ENCODE data around the gene GFRA1.

The GFRA1 gene

DNA sequence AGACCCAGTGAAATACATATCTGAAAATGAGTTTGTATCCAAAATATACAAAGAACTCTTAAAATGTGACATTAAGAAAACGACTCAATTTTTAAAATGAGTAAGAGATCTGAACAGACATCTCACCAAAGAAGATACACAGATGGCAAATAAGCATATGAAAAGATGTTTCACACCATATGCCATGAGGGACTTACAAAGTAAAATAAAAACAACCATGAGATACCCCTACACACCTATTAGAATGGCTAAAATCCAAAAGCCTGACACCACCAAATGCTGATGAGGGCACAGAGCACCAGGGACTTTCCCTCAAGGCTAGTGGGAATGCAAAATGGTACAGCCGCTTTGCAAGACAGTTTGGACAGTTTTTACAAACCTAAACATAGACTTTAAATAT, 27.9 kb downstream of the GFRA1 start:
- no peak for DNase-seq (ENCODE audit: low spot score)
- in situ Hi-C loops (cut with MboI; ENCODE audit: low sequenced_read_pairs, unreplicated experiment): no loop called here
- TF ChIP-seq, protein P1, sequence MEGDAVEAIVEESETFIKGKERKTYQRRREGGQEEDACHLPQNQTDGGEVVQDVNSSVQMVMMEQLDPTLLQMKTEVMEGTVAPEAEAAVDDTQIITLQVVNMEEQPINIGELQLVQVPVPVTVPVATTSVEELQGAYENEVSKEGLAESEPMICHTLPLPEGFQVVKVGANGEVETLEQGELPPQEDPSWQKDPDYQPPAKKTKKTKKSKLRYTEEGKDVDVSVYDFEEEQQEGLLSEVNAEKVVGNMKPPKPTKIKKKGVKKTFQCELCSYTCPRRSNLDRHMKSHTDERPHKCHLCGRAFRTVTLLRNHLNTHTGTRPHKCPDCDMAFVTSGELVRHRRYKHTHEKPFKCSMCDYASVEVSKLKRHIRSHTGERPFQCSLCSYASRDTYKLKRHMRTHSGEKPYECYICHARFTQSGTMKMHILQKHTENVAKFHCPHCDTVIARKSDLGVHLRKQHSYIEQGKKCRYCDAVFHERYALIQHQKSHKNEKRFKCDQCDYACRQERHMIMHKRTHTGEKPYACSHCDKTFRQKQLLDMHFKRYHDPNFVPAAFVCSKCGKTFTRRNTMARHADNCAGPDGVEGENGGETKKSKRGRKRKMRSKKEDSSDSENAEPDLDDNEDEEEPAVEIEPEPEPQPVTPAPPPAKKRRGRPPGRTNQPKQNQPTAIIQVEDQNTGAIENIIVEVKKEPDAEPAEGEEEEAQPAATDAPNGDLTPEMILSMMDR (IDR thresholded peaks at IDR 0.05; ENCODE audit: borderline replicate concordance, control extremely low read depth, extremely low read depth, insufficient read depth, missing control alignments): no peak

DNA sequence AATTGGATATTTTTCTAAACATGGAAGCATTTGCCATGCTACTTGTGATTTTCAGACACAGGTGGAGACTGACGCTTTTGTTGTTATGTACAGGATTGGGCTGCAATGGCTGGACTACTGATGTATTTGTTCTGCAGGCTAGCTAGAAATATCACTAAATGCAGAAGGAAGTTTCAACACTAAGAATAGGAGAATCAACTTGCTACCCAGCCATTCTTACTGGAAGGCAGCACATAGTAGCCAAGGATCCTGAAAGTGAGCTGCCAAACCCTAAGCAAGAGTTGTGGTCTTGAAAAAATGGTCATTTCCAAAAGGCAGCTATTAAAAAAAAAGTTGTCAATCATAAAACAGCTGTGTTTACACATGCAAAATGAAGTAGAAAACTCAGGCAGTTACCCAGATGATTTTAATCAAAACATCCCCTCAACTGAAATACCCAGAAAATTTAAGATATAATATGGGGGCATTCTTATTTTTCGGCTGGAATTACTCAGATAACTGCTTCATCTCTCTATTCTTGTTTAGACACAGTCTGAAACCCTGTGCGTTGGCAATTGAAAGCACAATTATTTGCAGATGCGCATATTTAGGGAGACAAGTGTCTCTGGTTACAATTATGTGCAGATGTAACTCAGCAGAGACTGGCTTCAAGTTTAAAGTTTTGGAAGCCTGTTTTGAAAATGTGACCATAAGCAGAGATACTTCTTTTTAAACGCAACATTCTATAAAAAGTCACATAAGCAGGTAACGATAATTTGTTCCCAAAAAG, 31.2 kb downstream of the GFRA1 start:
- DNase-seq (ENCODE audit: low spot score): no peak
- in situ Hi-C loops (cut with MboI; ENCODE audit: low sequenced_read_pairs, unreplicated experiment): no loop called here
- TF ChIP-seq, protein P1 (IDR thresholded peaks at IDR 0.05; ENCODE audit: borderline replicate concordance, control extremely low read depth, extremely low read depth, insufficient read depth, missing control alignments): no peak

DNA sequence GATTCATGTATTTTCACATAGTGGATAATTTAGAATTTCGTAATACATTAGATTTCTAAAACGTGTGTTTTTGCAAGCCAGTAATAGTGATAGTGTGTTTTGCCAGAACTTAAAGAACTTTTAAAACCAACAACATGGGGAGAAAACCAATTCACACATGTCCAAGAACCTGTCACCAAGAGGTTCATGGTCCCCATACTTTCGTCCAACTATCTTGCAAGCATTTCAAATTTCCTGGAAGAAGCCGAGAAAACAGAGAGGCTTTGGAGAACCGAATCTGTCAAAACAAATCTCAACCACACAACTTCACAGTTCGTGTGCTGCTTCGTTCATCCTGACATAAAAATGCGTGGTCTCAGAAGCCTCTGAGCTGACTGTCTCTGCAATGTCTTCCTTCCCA, 31.9 kb downstream of the GFRA1 start:
- in situ Hi-C loops (cut with MboI; ENCODE audit: low sequenced_read_pairs, unreplicated experiment): no loop called here
- TF ChIP-seq, protein P1 (IDR thresholded peaks at IDR 0.05; ENCODE audit: borderline replicate concordance, control extremely low read depth, extremely low read depth, insufficient read depth, missing control alignments): no peak
- no peak for DNase-seq (ENCODE audit: low spot score)

DNA sequence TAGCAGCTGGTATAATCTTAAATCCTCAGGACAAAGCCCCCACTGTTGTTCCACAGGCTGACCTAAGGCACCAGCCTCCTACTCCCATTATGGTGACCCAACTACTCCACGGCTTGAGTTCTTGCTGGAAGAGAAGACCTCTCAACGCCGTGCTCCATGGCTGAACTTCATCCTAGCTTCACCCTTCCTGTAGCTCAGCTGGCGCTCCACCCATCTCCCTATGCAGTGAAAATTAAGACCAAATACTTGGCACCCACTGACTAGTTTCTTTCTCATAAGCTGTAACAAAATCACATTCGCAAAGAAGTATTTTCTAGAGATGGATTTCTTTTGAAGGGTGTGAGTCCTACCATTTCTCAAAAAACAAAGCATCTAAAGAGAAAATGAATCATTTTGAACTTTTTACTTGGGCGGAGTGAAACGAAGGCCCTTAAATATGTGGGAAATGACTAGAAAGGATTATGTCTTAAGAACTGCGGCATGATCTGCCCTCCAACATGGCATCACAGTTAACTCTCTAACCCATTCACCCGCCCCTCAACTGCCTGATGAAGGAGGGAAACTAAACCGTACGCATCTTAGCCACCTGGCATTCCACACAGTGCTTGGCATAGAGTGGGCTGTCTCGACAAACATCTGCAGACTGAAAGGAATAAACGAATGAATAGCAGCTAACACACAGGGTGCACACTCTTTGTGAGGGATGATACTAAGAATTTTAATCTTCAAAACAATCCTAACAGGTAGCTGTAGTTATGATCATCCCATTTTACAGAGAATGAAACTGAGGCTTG, 32.7 kb downstream of the GFRA1 start:
- no peak for DNase-seq (ENCODE audit: low spot score)
- TF ChIP-seq, protein P1 (IDR thresholded peaks at IDR 0.05; ENCODE audit: borderline replicate concordance, control extremely low read depth, extremely low read depth, insufficient read depth, missing control alignments): no peak
- in situ Hi-C loops (cut with MboI; ENCODE audit: low sequenced_read_pairs, unreplicated experiment): no loop called here

DNA sequence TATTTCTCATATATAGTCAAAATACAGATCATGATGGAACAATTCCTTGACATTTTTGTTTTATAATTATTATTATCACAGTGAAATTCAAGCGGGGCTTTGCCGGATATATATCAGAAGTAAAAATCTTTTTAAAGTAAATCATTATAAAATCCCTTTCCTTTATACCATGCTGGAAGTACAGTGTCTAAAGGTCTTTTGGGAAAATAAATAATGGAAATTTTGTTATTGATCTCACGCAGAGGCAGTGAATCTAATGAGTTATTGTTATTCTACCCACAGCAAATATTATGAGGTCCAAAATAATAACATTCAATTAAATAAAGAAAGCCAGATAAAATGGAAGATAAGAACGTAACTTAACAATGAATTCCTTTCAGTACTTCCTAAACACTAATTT, 33.8 kb downstream of the GFRA1 start:
- TF ChIP-seq, protein P1 (IDR thresholded peaks at IDR 0.05; ENCODE audit: borderline replicate concordance, control extremely low read depth, extremely low read depth, insufficient read depth, missing control alignments): no peak
- no peak for DNase-seq (ENCODE audit: low spot score)
- in situ Hi-C loops (cut with MboI; ENCODE audit: low sequenced_read_pairs, unreplicated experiment): no loop called here

DNA sequence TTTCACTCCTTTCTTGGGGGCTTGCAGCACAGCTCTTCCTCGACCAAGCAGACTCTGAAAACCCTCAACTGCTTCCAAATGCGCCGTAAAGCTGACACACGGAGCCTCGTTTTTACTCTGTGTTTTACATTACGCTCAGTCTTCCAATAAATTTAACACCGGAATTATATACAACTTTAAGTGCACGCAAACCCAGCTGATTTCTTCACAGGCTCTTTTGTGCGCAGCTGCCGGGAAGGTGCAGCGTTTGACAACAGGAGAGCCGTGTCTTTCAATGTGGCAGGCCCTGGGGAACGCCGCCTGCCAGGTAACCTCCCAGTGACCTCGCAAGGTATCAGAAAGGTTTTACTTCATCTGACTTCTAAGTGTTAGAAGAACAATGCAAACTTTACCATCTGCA, 35.0 kb downstream of the GFRA1 start:
- in situ Hi-C loops (cut with MboI; ENCODE audit: low sequenced_read_pairs, unreplicated experiment): no loop called here
- DNase-seq (ENCODE audit: low spot score): no peak
- TF ChIP-seq, protein P1 (IDR thresholded peaks at IDR 0.05; ENCODE audit: borderline replicate concordance, control extremely low read depth, extremely low read depth, insufficient read depth, missing control alignments): no peak

All from GM13976 (cell line).